ENCODE results near the gene EIF3J. TPM values are rescaled to one million over a fixed set of nuclear protein-coding genes. Genes with fewer than 3 reads are reported as not detected.

EIF3J gene
- total RNA-seq, 2 experiments from 2014 or later: 92.6 to 95.2 TPM

GRCh38 chr15:44595656-44596510 lies 58.9 kb downstream of the EIF3J start:
- Mint-ChIP-seq H3K9me3 (no peaks in the 10 kb centered on the region), H3K36me3 (peaks cover 35% of the 10 kb centered on the region), H3K4me3 (no peak overlapping the region), H3K4me1 (ENCODE audit: low read depth) (peaks cover 33% of the 10 kb centered on the region), H3K27me3 (no peaks in the 10 kb centered on the region), H3K27ac (peak overlapping the region; percentile 42)
- CTCF ChIA-PET: interaction anchor here (0.6 to 5.0 kb wide), 7 partner anchors 12 to 192 kb away, joined by 3 to 58 read pairs (median 5); partner anchors contain the start of genes SPG11 and TRIM69
- no peak for DNase-seq
- intact Hi-C loops (cut with micrococcal nuclease): loop anchor here (2.0 to 5.0 kb wide), 2 partner anchors 36 to 67 kb away; partner anchors contain the start of gene SPG11
- POLR2A ChIA-PET: interaction anchor here (0.7 to 0.8 kb wide), 2 partner anchors 16 to 42 kb away, joined by 3 read pairs; no protein-coding TSS in a partner anchor

- Mint-ChIP-seq H3K27me3 (no peaks in the 10 kb centered on the region), H3K4me3 (no peak overlapping the region), H3K4me1 (ENCODE audit: low read depth) (peaks cover 33% of the 10 kb centered on the region), H3K9me3 (no peaks in the 10 kb centered on the region), H3K36me3 (peaks cover 33% of the 10 kb centered on the region), H3K27ac (no peak overlapping the region)
- no peak for DNase-seq
- POLR2A ChIA-PET: interaction anchor here (0.7 to 0.8 kb wide), 2 partner anchors 15 to 42 kb away, joined by 3 read pairs; no protein-coding TSS in a partner anchor
- CTCF ChIA-PET: interaction anchor here (1.6 to 2.5 kb wide), 4 partner anchors 18 to 142 kb away, joined by 5 to 9 read pairs (median 7); partner anchors contain the start of genes SPG11 and TRIM69
- intact Hi-C loops (cut with micrococcal nuclease): loop anchor here (2.0 to 5.0 kb wide), 2 partner anchors 36 to 66 kb away; partner anchors contain the start of gene SPG11
These were observed 59.6 kb downstream of the EIF3J start for GRCh38 chr15:44596511-44597010.

- peaks cover 34% of the 10 kb centered on the region for H3K36me3 Mint-ChIP-seq
- intact Hi-C loops (cut with micrococcal nuclease): loop anchor here (5.0 kb wide), 1 partner anchor 34 kb away; no protein-coding TSS in a partner anchor
- H3K4me1 Mint-ChIP-seq (ENCODE audit: low read depth): peaks cover 33% of the 10 kb centered on the region
- CTCF ChIA-PET: interaction anchor here (0.5 to 2.5 kb wide), 8 partner anchors 14 to 140 kb away, joined by 3 to 9 read pairs (median 5); partner anchors contain the start of genes SPG11 and TRIM69
- POLR2A ChIA-PET: interaction anchor here (0.9 kb wide), 1 partner anchor 11 kb away, joined by 3 read pairs; no protein-coding TSS in a partner anchor
- H3K27ac Mint-ChIP-seq: peak overlapping the region; percentile 53
- H3K27me3 Mint-ChIP-seq: no peaks in the 10 kb centered on the region
- H3K4me3 Mint-ChIP-seq: no peak overlapping the region
- no peaks in the 10 kb centered on the region for H3K9me3 Mint-ChIP-seq
- DNase-seq: no peak
These were observed 61.1 kb downstream of the EIF3J start for GRCh38 chr15:44598066-44598465.

- Mint-ChIP-seq H3K4me3 (no peak overlapping the region), H3K36me3 (peaks cover 34% of the 10 kb centered on the region), H3K4me1 (ENCODE audit: low read depth) (peaks cover 30% of the 10 kb centered on the region), H3K9me3 (no peaks in the 10 kb centered on the region), H3K27ac (peak overlapping the region; percentile 53), H3K27me3 (no peaks in the 10 kb centered on the region)
- no peak for DNase-seq
- intact Hi-C loops (cut with micrococcal nuclease): loop anchor here (5.0 kb wide), 1 partner anchor 33 kb away; no protein-coding TSS in a partner anchor
- CTCF ChIA-PET: interaction anchor here (0.6 to 2.3 kb wide), 6 partner anchors 15 to 140 kb away, joined by 3 to 9 read pairs (median 5); no protein-coding TSS in a partner anchor
- POLR2A ChIA-PET: no interaction called here
These were observed 61.9 kb downstream of the EIF3J start for GRCh38 chr15:44598892-44599291.

DNA sequence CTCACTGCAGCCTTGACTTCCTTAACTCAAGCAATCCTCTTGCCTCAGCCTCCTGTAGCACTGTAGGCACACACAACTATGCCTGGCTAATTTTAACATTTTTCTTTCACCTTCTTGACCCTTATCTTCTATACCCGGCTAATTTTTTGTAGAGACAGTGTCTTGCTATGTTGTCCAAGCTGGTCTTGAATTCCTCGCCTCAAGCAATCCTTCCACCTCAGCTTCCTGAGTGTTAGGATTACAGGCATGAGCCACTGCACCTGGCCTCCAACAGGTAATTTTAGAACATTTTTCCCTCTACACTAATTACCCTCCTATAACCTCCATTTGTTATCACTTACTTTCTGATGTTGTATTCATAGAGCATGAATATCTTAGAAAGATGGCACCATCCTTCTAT lies 66.2 kb downstream of the EIF3J start:
- peaks cover 38% of the 10 kb centered on the region for H3K36me3 Mint-ChIP-seq
- intact Hi-C loops (cut with micrococcal nuclease): no loop called here
- DNase-seq: no peak
- H3K4me1 Mint-ChIP-seq (ENCODE audit: low read depth): peaks cover 10% of the 10 kb centered on the region
- H3K27ac Mint-ChIP-seq: no peak overlapping the region
- no peak overlapping the region for H3K4me3 Mint-ChIP-seq
- ChIA-PET POLR2A (no interaction called here), CTCF (no interaction called here)
- H3K9me3 Mint-ChIP-seq: no peaks in the 10 kb centered on the region
- no peaks in the 10 kb centered on the region for H3K27me3 Mint-ChIP-seq

DNA sequence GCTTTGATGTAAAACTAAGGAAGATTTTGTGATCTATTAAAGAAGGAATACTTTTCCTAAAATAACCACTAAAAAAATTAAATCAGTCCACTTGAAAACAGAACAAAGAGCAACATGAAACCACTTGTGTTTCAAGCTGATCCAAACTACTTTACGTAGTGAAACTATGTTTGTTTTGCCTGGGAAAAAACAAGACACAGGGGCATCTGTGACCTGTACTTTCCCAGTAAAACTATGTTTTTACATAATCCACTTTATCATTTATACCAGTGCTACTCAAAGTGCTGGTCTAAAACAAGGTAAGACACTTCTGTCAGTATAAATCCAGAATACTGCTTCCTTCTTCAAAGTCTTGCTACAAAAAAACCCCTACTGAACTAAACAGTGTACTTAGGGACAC lies 69.8 kb downstream of the EIF3J start:
- Mint-ChIP-seq H3K9me3 (no peaks in the 10 kb centered on the region), H3K4me1 (ENCODE audit: low read depth) (no peaks in the 10 kb centered on the region), H3K36me3 (peaks cover 36% of the 10 kb centered on the region), H3K27ac (no peak overlapping the region), H3K4me3 (no peak overlapping the region), H3K27me3 (no peaks in the 10 kb centered on the region)
- no peak for DNase-seq
- ChIA-PET CTCF (no interaction called here), POLR2A (no interaction called here)
- intact Hi-C loops (cut with micrococcal nuclease): no loop called here

Other genes starting within 250 kb of the EIF3J start
- gene GOLM2, start 248.4 kb upstream of the EIF3J start, total RNA-seq: 10 to 100 TPM; 35.1 to 35.5 TPM
- 10 to 100 TPM; 53.1 to 55.9 TPM for gene CTDSPL2, start 109.5 kb upstream of the EIF3J start, total RNA-seq
- 10 to 100 TPM; 84.6 to 86.8 TPM for gene SPG11, start 126.5 kb downstream of the EIF3J start, total RNA-seq
- 10 to 100 TPM; 16.5 to 17.2 TPM for gene PATL2, start 174.2 kb downstream of the EIF3J start, total RNA-seq
- gene B2M, start 174.4 kb downstream of the EIF3J start, total RNA-seq: 1,000 to 10,000 TPM; 6,098 to 6,314 TPM
- 10 to 100 TPM; 76.0 to 78.0 TPM for gene TRIM69, start 199.4 kb downstream of the EIF3J start, total RNA-seq

Measured in activated CD4-positive, alpha-beta memory T cell treated with anti-CD3 and anti-CD28 coated beads for 36 hours (primary cell).